MM.1S (cell line): ENCODE results near the gene ATP1B4.

Experiments used
- DNase-seq: peaks from one replicate; pipeline ENCODE4 v3.0.0-alpha.2; 2015
- H2AFZ ChIP-seq: fragments of 300-600 bp; sonication (generic); 2 replicates; pipeline ENCODE4 v1.6.0; 2016; ENCODE audit warnings: antibody characterized with exemption, low read length
- H3F3A ChIP-seq: fragments of 300-600 bp; sonication (generic); 2 replicates; pipeline ENCODE4 v1.6.1; 2016; ENCODE audit warnings: mild to moderate bottlenecking, antibody characterized with exemption, low read length, moderate library complexity, mixed read lengths; ENCODE audit not compliant: insufficient read depth
- H3K27ac ChIP-seq: fragments of 300-600 bp; sonication (generic); 2 replicates; pipeline ENCODE4 v1.5.1; 2016; ENCODE audit warnings: mild to moderate bottlenecking, low read length
- H3K27me3 ChIP-seq: fragments of 300-600 bp; sonication (generic); replicated peaks from 2 replicates; pipeline ENCODE4 v1.6.0; 2016; ENCODE audit warnings: low read length; ENCODE audit not compliant: insufficient read depth
- H3K36me3 ChIP-seq: fragments of 300-600 bp; sonication (generic); replicated peaks from 2 replicates; pipeline ENCODE4 v1.6.1; 2016; ENCODE audit warnings: mild to moderate bottlenecking, low read length, mixed read lengths; ENCODE audit not compliant: insufficient read depth
- H3K4me1 ChIP-seq: fragments of 300-600 bp; sonication (generic); 2 replicates; pipeline ENCODE4 v1.6.1; 2016; ENCODE audit warnings: low read length, mixed read lengths
- H3K4me2 ChIP-seq: fragments of 300-600 bp; sonication (generic); 2 replicates; pipeline ENCODE4 v1.6.0; 2016; ENCODE audit warnings: low read depth, low read length
- H3K4me3 ChIP-seq: fragments of 300-600 bp; sonication (generic); 2 replicates; pipeline ENCODE4 v1.5.1; 2016; ENCODE audit warnings: low read length, mixed read lengths
- H3K79me2 ChIP-seq: fragments of 300-600 bp; sonication (generic); 2 replicates; pipeline ENCODE4 v1.6.1; 2016; ENCODE audit warnings: mixed run types, low read length, mixed read lengths
- H3K9ac ChIP-seq: fragments of 300-600 bp; sonication (generic); 2 replicates; pipeline ENCODE4 v1.6.1; 2016; ENCODE audit warnings: low read length, mixed read lengths
- H3K9me2 ChIP-seq: fragments of 300-600 bp; sonication (generic); replicated peaks from 2 replicates; pipeline ENCODE4 v1.6.1; 2016; ENCODE audit warnings: mild to moderate bottlenecking, low read length, mixed read lengths; ENCODE audit not compliant: insufficient read depth
- H3K9me3 ChIP-seq: fragments of 300-600 bp; sonication (generic); replicated peaks from 2 replicates; pipeline ENCODE4 v1.6.1; 2016; ENCODE audit warnings: mild to moderate bottlenecking, low read length, mixed read lengths; ENCODE audit not compliant: insufficient read depth
- H4K20me1 ChIP-seq: fragments of 300-600 bp; sonication (generic); 2 replicates; pipeline ENCODE4 v1.6.1; 2016; ENCODE audit warnings: mild to moderate bottlenecking, low read length, moderate library complexity, mixed read lengths; ENCODE audit not compliant: insufficient read depth
- EZH2 ChIP-seq: fragments of 300-600 bp; sonication (generic); optimal IDR thresholded peaks from 2 replicates; pipeline ENCODE3; 2017; ENCODE audit warnings: low read depth, mild to moderate bottlenecking, antibody characterized with exemption, low read length, mixed read lengths
- EZH2phosphoT487 ChIP-seq: fragments of 300-600 bp; sonication (generic); IDR thresholded peaks from 2 replicates; pipeline ENCODE4 v1.6.1; 2018; ENCODE audit warnings: antibody characterized with exemption, low read length
- TF ChIP-seq, protein P1 (sequence below): fragments of 300-600 bp; sonication (generic); IDR thresholded peaks from 2 replicates; pipeline ENCODE4 v1.5.1; 2016; ENCODE audit warnings: antibody characterized with exemption, low read length, mixed read lengths

The ATP1B4 gene

DNA sequence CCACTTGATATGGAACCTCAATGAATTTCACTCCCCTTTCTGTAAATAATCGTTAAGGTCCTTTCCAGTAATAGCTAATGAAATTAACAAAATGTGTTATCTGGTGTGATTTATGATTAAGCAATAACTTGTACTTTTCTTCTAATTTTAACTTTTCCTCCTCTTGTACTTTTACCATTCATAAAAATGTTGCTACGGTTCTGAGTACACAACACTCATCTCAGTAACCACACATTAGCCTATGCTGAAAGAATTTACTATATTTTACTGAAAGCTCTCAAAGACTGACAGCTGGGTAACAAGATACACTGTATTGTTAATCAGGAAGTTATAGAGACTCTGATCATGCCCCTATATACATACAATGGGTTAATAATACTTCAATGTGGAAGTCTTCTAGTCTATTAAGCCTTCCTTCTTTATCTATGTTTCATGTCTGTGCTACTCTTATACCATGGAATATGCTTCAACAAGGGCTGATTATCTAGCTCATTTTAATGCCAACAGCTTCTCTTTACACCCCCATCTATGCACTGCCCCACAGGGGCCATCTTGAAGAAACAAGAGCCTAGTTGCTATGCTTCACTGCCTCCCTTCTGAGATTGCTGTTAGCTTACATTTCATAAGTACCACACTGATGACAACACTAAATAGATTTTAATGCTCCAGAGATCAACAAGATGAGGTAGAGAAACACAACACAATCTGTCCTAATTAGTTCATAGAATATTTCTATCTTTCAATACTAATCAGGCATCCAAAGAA is 68.1 kb downstream of the ATP1B4 start:
- no peak for DNase-seq
- Histone ChIP-seq H3K27me3 (no peaks in the 10 kb centered on the region), H3K4me1 (no peaks in the 10 kb centered on the region), H3K36me3 (no peaks in the 10 kb centered on the region), H3F3A (no peaks in the 10 kb centered on the region), H3K9me3 (no peaks in the 10 kb centered on the region), H3K4me2 (no peak overlapping the region), H3K4me3 (no peak overlapping the region), H3K79me2 (no peaks in the 10 kb centered on the region), H3K27ac (no peak overlapping the region), H4K20me1 (no peaks in the 10 kb centered on the region), H3K9ac (no peak overlapping the region), H2AFZ (no peak overlapping the region), H3K9me2 (no peaks in the 10 kb centered on the region)
- no peak for TF ChIP-seq EZH2
- no peak for TF ChIP-seq EZH2phosphoT487
- TF ChIP-seq, protein P1, sequence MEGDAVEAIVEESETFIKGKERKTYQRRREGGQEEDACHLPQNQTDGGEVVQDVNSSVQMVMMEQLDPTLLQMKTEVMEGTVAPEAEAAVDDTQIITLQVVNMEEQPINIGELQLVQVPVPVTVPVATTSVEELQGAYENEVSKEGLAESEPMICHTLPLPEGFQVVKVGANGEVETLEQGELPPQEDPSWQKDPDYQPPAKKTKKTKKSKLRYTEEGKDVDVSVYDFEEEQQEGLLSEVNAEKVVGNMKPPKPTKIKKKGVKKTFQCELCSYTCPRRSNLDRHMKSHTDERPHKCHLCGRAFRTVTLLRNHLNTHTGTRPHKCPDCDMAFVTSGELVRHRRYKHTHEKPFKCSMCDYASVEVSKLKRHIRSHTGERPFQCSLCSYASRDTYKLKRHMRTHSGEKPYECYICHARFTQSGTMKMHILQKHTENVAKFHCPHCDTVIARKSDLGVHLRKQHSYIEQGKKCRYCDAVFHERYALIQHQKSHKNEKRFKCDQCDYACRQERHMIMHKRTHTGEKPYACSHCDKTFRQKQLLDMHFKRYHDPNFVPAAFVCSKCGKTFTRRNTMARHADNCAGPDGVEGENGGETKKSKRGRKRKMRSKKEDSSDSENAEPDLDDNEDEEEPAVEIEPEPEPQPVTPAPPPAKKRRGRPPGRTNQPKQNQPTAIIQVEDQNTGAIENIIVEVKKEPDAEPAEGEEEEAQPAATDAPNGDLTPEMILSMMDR: no peak
